Stimulated activated CD4-positive, alpha-beta T cell treated with anti-CD3 and anti-CD28 coated beads, Interleukin-1b, Interleukin-23, amount 100 ng/mL, for 48 hours (primary cell): ENCODE results near the gene ZNF74.
"Not testable (repeated sequence)": the region's sequence is repeated elsewhere in the genome, so short reads cannot be mapped to it uniquely, and the experiment has no call there.

Experiments
- DNase-seq: peaks from one replicate; pipeline ENCODE4 v3.0.0-alpha.2; 2020

ZNF74 gene

GRCh38 chr22:20376983-20377382, 17.0 kb upstream of the ZNF74 start:
- DNase-seq: not testable (repeated sequence)

DNA sequence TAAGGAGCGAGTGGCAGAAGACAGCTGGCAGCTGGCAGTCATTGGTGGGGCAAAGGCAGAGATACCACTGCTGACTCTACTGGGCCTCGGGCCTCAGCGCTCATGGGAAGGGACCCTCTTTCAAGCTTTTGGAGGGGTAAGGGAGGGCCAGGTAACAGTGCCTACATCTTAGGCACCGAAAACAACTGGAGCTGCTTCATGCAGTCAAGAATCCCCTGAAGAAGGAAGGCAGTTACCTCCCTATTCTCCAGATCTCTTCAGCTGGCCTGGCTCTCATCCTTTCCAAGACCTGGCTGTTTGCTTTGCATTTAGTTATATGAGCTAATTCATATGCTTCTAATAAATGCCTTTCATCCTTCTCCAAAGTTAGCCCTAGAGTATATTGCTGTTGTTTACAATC, 15.8 kb upstream of the ZNF74 start:
- no peak for DNase-seq

DNA sequence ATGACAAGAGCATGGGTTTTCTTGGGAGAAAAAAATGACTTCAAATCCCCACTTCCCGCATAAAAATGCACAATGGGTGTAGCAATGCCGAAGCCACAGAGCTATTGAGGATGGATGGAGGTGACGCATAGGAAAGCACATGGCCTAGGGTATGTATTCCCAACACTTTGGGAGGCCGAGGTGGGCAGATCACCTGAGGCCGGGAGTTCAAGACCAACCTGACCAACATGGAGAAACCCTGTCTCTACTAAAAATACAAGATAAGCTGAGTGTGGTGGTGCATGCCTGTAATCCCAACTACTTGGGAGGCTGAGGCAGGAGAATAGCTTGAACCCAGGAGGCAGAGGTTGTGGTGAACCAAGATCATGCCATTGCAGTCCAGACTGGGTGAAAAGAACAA, 15.3 kb upstream of the ZNF74 start:
- not testable (repeated sequence) for DNase-seq

- no peak for DNase-seq
Measured at GRCh38 chr22:20380486-20380885, 13.5 kb upstream of the ZNF74 start.

DNA sequence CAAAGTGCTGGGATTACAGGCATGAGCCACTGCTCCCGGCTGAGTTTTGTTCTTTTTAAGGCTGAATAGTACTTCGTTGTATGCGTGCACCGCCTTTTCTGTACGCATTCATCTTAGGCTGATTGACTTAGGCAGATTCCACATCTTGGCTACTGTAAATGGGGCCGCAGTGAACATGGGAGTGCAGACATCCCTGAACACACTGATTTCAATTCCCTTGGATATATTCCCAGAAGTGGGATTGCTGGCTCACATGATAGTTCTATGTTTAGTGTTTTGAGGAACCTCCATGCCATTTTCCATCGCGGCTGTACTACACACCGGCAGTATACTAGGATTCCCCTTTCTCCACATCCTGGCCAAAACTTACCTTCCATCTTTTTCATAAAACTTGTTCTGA, 10.4 kb upstream of the ZNF74 start:
- DNase-seq: no peak

DNA sequence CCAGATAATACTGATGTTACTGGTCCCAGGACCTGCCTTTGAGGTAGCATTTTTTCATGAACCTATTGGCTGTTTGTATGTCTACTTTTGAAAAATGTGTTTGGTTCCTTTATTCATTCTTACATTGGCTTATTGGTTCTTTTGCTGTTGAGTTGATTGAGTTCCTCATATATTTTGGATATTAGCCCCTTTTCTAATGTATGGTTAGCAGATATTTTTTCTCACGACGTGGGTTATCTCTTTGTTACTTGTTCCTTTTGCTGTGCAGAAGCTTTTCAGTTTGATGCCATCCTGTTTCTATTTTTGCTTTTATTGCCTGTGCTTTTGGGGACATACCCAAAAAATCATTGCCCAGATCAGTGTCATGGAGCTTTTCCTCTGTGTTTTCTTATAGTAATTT, 9.8 kb upstream of the ZNF74 start:
- no peak for DNase-seq

- DNase-seq: no peak
Measured at GRCh38 chr22:20384865-20385264, 9.1 kb upstream of the ZNF74 start.

DNA sequence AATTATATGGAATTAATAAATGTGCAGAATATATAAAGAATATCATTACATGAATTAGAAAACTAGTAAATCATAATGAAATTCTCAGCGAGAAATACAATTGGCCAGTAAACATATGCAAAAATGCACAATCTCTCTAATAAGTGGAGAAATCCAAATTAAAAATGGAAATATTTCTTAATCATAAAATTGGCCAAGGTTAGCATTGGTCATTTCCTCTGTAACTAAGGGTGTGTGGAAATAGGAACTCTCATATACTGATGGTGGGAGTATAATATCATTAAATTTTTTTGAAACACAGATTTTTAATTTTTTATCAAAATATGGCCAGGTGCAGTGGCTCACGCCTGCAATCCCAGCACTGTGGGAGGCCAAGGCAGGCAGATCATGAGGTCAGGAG, 7.6 kb upstream of the ZNF74 start:
- DNase-seq: no peak

DNA sequence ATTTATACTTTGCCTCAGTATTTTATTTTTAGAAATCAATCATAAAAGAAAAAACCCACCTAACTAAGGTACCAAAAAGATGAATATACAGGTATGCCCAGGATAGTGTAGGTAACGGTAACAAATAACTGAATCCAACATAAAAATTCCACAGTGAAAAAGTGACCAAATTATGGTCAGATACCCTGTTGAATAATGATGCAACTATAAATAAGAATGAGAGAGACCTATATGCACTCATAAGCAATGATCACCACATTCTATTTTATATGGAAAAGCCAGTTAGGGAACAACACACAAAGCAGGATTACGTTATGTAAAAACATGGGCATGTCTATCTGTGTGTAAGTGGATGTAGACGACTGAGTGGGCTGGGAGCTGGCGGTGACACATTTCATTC, 7.0 kb upstream of the ZNF74 start:
- DNase-seq: no peak

DNA sequence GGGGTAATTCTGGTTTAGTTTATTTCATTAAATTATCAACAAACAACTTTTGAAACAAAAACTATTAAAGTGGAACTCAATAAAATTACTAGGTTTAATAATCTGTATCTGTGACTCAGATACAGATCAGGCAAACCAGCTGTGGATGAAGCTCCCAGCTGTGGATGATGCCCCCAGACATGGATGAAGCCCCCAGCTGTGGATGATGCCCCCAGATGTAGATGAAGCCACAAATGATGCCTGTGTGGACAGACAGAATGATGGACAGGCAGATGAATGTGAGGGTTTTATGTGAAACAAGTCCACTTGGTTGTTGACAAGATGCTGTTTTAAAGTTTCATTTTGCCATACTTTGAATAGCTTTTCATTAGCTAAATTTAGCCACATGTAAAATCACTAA, 5.8 kb upstream of the ZNF74 start:
- no peak for DNase-seq

DNA sequence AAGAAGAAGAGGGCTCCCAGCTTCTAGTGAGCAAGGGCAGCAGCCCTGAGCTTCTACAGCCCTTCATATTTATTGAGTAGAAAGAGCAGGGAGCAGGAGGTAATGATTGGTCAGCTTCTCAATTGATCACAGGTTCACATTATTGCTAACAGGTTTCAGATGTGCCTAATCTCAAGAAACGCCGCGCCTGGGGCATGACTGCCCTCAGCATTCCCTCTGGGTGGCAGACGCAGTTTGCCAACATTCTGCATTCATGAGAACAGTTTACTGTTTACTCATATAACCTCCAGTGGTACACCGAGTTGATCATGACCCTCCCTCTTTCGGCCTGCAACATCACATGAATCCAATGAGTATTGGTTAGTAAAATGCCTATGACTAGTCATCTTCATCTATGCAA, 4.7 kb upstream of the ZNF74 start:
- no peak for DNase-seq

DNA sequence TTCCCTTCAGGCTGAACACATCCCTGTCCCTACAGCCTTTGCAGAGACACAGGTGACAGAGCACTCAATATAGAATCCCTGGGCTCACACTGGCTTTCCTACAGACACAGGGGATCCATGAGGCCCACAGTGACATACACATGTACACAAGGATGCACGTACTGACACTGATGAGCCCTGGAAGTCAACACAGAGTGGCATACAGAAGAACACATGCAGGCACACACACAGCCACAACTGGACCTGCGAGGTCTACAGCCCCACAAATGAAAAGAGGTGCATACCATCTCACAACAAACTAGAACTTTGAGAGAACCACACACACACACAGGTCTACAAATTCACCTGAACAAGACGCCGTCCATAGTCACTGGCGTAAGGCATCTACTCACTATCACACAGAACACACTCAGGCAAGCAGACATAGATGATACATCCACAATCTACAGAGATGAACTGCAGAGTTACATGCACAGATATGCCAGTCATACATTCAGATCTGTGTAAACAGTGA, 3.5 kb upstream of the ZNF74 start:
- no peak for DNase-seq

GRCh38 chr22:20391222-20391621, 2.7 kb upstream of the ZNF74 start:
- no peak for DNase-seq

GRCh38 chr22:20392365-20392881, 1.5 kb upstream of the ZNF74 start:
- DNase-seq: not testable (repeated sequence)

DNA sequence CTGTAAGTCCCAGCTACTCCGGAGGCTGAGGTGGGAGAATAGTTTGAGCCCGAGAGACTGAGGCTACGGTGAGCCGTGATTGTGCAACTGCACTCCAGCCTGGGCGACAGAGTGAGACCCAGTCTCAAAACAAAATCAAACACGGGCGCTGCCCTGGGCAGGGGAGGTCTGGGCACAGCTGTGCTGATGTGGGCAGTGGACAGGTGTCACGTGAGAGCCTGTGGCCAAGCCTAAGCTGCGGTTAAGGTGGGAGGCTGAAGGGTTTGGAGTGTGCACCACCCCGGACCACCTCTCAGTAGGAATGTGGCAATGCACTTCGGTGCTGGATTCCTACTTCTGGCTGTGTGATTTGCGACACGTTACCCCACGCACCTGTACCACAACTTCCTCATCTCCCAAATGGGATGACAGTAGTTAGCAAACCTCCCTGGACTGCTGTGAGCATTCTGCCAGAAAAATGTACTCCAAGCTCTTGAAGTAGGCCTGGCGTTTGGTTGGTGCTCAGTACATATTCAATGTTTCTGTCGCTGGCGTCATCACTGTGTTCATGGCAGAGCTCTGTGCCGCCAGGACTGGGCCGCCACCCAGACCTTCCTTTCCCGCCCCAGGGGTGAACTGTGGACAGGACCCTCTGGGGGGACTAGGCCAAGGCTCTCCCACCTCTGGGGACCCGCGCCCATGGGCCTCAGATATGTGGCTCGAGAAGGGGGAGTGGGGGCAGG, 807 bp upstream of the ZNF74 start:
- DNase-seq: peak; percentile 7

GRCh38 chr22:20395181-20395906, 1.4 kb downstream of the ZNF74 start:
- DNase-seq: no peak

- no peak for DNase-seq
Measured at GRCh38 chr22:20395907-20396287, 1.9 kb downstream of the ZNF74 start.

DNA sequence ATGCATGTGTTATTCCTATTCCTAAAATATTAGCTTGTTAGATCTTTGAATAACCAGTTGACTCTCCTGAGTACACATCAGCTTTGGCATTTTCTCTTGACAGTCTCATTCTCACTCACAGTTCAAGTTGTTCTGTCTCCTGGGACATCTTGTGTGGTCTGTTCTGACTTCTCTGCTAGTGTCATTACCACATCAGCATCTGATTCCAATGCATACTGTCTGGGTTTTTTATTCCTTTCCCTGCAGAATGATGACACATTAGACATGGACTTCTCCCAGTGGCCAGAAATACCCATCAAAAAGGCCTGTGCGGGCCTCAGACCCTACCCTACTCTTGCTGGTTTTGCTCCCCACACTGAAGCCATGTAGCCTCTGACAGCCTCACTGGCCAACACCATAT, 2.7 kb downstream of the ZNF74 start:
- DNase-seq: no peak

- DNase-seq: no peak
Measured at GRCh38 chr22:20397498-20397897, 3.5 kb downstream of the ZNF74 start.

DNA sequence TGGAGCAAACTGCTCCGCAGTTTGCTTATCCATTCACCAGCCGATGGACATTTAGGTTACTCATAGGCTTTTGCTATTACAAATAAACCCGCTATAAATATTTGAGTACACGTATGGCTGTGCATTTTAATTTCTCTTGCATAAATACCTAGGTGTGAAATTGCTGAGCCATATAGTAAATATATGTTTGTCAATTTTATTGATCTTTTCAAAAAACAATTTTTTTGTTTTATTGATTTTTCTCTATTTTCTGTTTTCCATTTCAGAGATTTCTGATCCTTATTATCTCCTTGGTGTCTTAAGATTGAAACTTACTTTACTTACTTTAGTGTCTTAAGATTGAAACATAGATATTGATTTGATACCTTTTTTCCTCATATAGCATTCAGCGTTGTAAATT, 4.5 kb downstream of the ZNF74 start:
- no peak for DNase-seq

DNA sequence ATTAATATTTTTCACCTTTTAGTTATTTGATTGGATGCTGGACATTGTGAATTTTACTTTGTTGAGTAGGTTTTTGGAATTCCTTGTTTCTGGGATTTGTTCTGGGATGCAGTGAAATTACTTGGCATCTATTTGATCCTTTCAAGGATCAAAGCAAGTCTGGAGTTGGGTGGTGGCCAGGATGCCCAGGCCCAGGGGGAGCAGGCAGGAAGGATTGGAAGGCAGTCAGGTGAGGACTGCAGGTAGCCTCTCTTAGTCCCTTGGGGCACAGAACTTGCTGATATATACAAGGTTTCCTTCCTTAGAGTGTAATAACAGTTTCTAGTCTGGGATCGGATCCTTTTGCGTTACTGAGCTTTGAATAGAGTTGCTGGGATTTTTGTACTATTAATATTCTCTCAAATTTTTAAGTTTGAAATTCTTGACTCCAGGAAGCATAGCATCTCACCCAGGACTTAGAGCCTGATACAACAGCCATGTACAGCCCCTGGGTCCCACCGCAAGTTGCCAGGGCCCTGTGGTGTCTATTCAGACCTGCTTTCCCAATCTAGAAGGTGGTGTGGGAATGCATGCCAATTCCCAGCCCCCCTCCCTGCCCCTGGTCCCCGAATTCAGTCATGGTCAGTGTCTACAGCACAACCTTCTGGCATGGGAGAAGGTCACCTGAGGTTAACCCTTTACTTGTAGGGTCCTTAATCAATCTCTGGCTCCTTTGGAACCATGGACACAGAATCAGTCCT, 6.1 kb downstream of the ZNF74 start:
- no peak for DNase-seq

DNA sequence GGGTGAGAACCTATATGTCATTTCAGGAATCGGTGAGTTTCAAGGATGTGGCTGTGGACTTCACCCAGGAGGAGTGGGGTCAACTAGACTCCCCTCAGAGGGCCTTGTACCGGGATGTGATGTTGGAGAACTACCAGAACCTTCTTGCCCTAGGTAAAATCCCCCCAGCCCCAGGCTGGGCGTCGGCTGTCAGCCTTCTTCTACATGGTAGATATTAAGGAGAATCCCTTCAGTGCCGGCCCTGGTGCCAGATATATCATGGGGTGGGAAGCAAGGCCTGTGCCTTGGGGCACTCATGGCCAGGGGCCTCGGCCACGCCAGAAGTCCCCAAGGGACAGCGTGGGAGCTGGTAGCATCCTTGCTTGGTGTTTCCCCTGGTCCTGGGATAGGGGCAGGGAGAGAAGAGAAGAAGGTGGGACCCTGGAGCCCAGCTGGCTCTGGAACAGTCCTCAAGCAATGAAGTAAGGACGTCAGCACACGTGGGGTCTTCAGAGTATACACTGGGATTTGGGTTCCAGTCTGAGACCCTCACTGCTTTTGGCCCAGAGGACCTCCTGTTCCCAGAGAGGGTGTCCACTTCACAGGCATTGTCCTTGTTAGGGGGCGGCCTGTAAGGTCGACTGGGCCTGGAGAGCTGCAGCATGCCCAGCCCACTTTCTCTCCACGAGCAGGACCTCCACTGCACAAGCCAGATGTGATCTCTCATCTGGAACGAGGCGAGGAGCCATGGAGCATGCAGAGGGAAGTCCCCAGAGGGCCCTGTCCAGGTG, 6.8 kb downstream of the ZNF74 start:
- DNase-seq: no peak
